ENCODE results near the gene SLC25A46.

GRCh38 chr5:110718311-110718710, 20.5 kb upstream of the SLC25A46 start:
- TF ChIP-seq CTCF (IDR thresholded peaks at IDR 0.05) (no peak), EZH2 (IDR thresholded peaks at IDR 0.05; ENCODE audit: borderline replicate concordance, insufficient read depth, low read depth, low read length, poor library complexity, severe bottlenecking) (no peak)

Measured in B cell (primary cell).